A673 (cell line): Measurements from ENCODE around the gene LIMK1.

Source experiments
- CTCF ChIP-seq: fragments of 300-800, 200-600 bp; sonication (generic); conservative IDR thresholded peaks from 2 replicates; pipeline ENCODE4 v1.5.1; 2017; ENCODE audit warnings: low read depth, mild to moderate bottlenecking, antibody characterized with exemption, low read length, moderate library complexity, mixed read lengths
- EZH2 ChIP-seq: fragments of 200-600 bp; sonication (generic); IDR thresholded peaks from 2 replicates; pipeline ENCODE4 v1.6.1; 2017; ENCODE audit warnings: borderline replicate concordance, low read depth, mild to moderate bottlenecking, mixed read lengths, antibody characterized with exemption, low read length; ENCODE audit not compliant: poor library complexity, severe bottlenecking

DNA sequence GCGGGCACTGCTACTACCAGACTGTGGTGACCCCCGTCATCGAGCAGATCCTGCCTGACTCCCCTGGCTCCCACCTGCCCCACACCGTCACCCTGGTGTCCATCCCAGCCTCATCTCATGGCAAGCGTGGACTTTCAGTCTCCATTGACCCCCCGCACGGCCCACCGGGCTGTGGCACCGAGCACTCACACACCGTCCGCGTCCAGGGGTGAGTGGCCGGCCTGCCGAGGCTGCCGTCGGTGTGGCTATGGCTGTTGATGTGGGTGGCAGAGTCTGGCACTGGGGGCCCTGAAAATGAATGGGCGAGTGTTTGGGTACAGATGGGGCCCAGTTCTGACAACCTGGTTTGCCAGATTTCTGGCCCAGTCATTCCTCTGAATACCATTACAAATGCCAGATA lies 15.4 kb downstream of the LIMK1 start:
- no peak for TF ChIP-seq CTCF
- no peak for TF ChIP-seq EZH2
